ENCODE results near the gene LZTS2.
"Not testable (repeated sequence)": the region's sequence is repeated elsewhere in the genome, so short reads cannot be mapped to it uniquely, and the experiment has no call there.

The LZTS2 gene

GRCh38 chr10:100970914-100971811 is 28.4 kb upstream of the LZTS2 start:
- no peak for DNase-seq (ENCODE audit: low read depth in 2 of 2)
- TF ChIP-seq CTCF (IDR thresholded peaks at IDR 0.05; ENCODE audit: low read depth, low read length): no peak
- H3K4me3 ChIP-seq (replicated peaks in 1 of 2; ENCODE audit: low read depth in 2 of 2, low read length in 2 of 2): no peak overlapping the region

DNA sequence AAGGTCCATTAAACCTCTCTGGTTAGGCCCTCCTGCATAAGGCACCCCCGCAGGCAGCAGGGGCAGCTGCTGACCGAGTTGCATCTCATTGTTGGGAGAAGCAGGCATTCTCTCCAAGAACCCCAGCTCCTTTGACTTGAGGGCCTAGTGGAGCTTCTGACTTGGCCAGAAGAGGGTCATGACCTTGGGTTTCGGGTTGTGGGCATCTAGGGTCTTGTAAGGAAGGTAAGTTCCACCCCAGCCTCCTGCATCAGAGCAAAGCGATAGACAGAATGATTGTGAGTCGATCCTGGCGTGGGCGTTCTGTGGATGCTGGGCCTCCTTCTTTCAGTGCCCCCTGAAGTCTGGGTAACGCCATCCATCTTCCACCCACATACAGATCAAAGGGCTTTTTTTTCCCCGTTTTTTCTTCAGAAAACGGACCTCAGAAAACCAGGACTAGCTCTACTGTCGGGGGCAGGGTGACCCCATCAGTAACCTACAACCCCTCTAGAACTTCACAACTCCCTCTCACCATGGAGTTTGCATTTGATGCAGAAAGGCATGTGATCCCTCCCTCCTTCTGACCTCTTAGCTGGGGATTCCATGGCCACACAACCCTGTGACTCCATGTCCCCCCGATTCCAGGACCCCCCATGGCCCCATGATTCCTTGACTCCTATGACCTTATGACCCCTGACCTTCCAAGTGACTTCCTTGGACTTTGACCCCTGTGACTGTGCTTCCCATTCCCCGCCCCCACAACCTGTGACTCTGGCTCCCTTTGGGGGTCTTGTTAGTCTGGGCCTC is 27.3 kb upstream of the LZTS2 start:
- no peak for DNase-seq (ENCODE audit: low read depth in 2 of 2)
- no peak for TF ChIP-seq CTCF (IDR thresholded peaks at IDR 0.05; ENCODE audit: low read depth, low read length)
- no peak overlapping the region for H3K4me3 ChIP-seq (replicated peaks in 1 of 2; ENCODE audit: low read depth in 2 of 2, low read length in 2 of 2)

- no peak for DNase-seq (ENCODE audit: low read depth in 2 of 2)
- TF ChIP-seq CTCF (IDR thresholded peaks at IDR 0.05; ENCODE audit: low read depth, low read length): no peak
- no peak overlapping the region for H3K4me3 ChIP-seq (replicated peaks in 1 of 2; ENCODE audit: low read depth in 2 of 2, low read length in 2 of 2)
Measured at GRCh38 chr10:100972904-100973535, 26.6 kb upstream of the LZTS2 start.

GRCh38 chr10:100975397-100975796 is 24.2 kb upstream of the LZTS2 start:
- not testable (repeated sequence) for H3K4me3 ChIP-seq (replicated peaks in 1 of 2; ENCODE audit: low read depth in 2 of 2, low read length in 2 of 2); DNase-seq (ENCODE audit: low read depth in 2 of 2)

GRCh38 chr10:100976906-100977305 is 22.7 kb upstream of the LZTS2 start:
- no peak overlapping the region for H3K4me3 ChIP-seq (replicated peaks in 1 of 2; ENCODE audit: low read depth in 2 of 2, low read length in 2 of 2)
- no peak for TF ChIP-seq CTCF (IDR thresholded peaks at IDR 0.05; ENCODE audit: low read depth, low read length)
- DNase-seq (ENCODE audit: low read depth in 2 of 2): no peak

DNA sequence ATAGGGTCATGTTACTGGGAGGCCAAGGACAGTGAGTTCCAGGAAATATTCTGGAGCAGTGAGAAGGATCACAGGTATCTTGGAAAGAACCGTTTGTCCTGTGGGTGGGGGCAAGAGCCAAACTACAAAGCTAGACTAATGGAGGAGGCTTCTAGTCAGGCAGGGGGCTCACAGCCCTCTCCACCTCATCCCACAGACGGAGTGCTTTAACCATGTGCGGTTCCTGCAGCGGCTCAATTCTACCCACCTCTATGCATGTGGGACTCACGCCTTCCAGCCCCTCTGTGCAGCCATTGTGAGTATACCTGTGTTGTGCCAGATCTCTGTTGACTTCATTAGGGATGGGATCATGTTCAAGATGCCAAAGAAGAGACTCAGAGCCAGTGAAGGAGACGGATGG is 22.2 kb upstream of the LZTS2 start:
- no peak for DNase-seq (ENCODE audit: low read depth in 2 of 2)
- H3K4me3 ChIP-seq (replicated peaks in 1 of 2; ENCODE audit: low read depth in 2 of 2, low read length in 2 of 2): no peak overlapping the region
- no peak for TF ChIP-seq CTCF (IDR thresholded peaks at IDR 0.05; ENCODE audit: low read depth, low read length)

Data from cardiac fibroblast (primary cell).